Testis (tissue), 3 donors: Measurements from ENCODE around the gene TMEM253. TPM values are rescaled to one million over a fixed set of nuclear protein-coding genes. Genes with fewer than 3 reads are reported as not detected.
A peak's percentile ranks its signal among the peaks of the same experiment; 100 is the strongest.

ENCODE experiments used
- DNase-seq: peaks from one replicate; pipeline ENCODE4 v3.0.0-alpha.2; 2019
- H3K27ac ChIP-seq, 2 donors: fragments of 200-600 bp; sonication (generic); one replicate each; pipeline ENCODE4 v1.5.1; 2019
- H3K27me3 ChIP-seq: fragments of 200-600 bp; sonication (generic); one replicate; pipeline ENCODE4 v1.5.1; 2019
- H3K36me3 ChIP-seq: fragments of 200-600 bp; sonication (generic); one replicate; pipeline ENCODE4 v1.5.1; 2017; ENCODE audit warnings: low read depth; ENCODE audit errors: missing control alignments
- H3K4me1 ChIP-seq: fragments of 200-600 bp; sonication (generic); one replicate; pipeline ENCODE4 v1.5.1; 2019
- H3K4me3 ChIP-seq, 2 donors: fragments of 200-600 bp; sonication (generic); one replicate each; pipeline ENCODE4 v1.5.1; 2017 to 2019
- H3K9me3 ChIP-seq: fragments of 200-600 bp; sonication (generic); one replicate; pipeline ENCODE4 v1.5.1; 2017
- POLR2A ChIP-seq: fragments of 450-650 bp; IDR thresholded peaks from one replicate; pipeline ENCODE4 v1.6.1; 2017; ENCODE audit warnings: antibody characterized with exemption, mild to moderate bottlenecking, moderate library complexity
- WGBS, 2 donors: methylation state at CpG; one replicate each; pipeline ENCODE4 v1.1.5; 2018; 5-methylcytosine and 5-hydroxymethylcytosine counted together
- intact Hi-C: fragments of 100-400 bp; cut with DNase I; formaldehyde crosslinking; loops from one replicate; pipeline ENCODE4 v1.15.1; 2023; ENCODE audit warnings: low total_unique reads
- polyA plus RNA-seq: library from polyadenylated mRNA; stranded (reverse); fragments of 350-450 nt; fragmentation: Illumina TruSeq; extraction: RNeasy Lipid Tissue Mini Kit (QIAGEN cat#74804); gene quantifications from one replicate; pipeline ENCODE4 v1.2.3, GENCODE V29; 2014; ENCODE audit warnings: low read depth, low replicate concordance; ENCODE audit not compliant: insufficient read depth
- total RNA-seq, 2 donors: library from RNA; depleted of rRNA; stranded (reverse); fragments of >200 nt; gene quantifications; one replicate each; pipeline ENCODE4 v1.2.3, GENCODE V29; 2016
- TF ChIP-seq, protein P1 (sequence below), 3 experiments: fragments of 450-650 bp in 2 of 3; fragments of 200-600 bp in 1 of 3; sonication (generic) in 1 of 3; IDR thresholded peaks; one replicate each; pipeline ENCODE4 v1.5.1; 2016 to 2019; ENCODE audit warnings: antibody characterized with exemption in 3 of 3, mild to moderate bottlenecking in 2 of 3, moderate library complexity in 1 of 3

The TMEM253 gene
- total and polyA plus RNA-seq, 3 donors from 2014 or later, result 0.50 to 0.65 TPM; not detected in 1

GRCh38 chr14:21098076-21098891 lies 2.6 kb upstream of the TMEM253 start, which contains the start of gene ZNF219:
Gene ZNF219, minus strand, starts transcription at chr14:21098655. Its CDS starts 5,064 bp downstream, at chr14:21093591.
- DNase-seq, result peak; percentile 75
- Histone ChIP-seq H3K9me3 (no peaks in the 10 kb centered on the region), H3K27ac (peak within 1 kb of the TSS; percentile 89 to 94), H3K4me1 (peaks cover 33% of the 10 kb centered on the region), H3K27me3 (no peaks in the 10 kb centered on the region), H3K36me3 (no peaks in the 10 kb centered on the region), H3K4me3 (peak within 1 kb of the TSS; percentile 70 to 71)
- intact Hi-C loops, result loop anchor here (10.0 kb wide), 1 partner anchor 83 kb away; no protein-coding TSS in a partner anchor
- TF ChIP-seq, protein P1, sequence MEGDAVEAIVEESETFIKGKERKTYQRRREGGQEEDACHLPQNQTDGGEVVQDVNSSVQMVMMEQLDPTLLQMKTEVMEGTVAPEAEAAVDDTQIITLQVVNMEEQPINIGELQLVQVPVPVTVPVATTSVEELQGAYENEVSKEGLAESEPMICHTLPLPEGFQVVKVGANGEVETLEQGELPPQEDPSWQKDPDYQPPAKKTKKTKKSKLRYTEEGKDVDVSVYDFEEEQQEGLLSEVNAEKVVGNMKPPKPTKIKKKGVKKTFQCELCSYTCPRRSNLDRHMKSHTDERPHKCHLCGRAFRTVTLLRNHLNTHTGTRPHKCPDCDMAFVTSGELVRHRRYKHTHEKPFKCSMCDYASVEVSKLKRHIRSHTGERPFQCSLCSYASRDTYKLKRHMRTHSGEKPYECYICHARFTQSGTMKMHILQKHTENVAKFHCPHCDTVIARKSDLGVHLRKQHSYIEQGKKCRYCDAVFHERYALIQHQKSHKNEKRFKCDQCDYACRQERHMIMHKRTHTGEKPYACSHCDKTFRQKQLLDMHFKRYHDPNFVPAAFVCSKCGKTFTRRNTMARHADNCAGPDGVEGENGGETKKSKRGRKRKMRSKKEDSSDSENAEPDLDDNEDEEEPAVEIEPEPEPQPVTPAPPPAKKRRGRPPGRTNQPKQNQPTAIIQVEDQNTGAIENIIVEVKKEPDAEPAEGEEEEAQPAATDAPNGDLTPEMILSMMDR (IDR thresholded peaks at IDR 0.05), result no peak
- no peak for TF ChIP-seq POLR2A
- WGBS, 2 donors, result 0% methylated on average over 4 to 30 of the region's 90 CpGs

DNA sequence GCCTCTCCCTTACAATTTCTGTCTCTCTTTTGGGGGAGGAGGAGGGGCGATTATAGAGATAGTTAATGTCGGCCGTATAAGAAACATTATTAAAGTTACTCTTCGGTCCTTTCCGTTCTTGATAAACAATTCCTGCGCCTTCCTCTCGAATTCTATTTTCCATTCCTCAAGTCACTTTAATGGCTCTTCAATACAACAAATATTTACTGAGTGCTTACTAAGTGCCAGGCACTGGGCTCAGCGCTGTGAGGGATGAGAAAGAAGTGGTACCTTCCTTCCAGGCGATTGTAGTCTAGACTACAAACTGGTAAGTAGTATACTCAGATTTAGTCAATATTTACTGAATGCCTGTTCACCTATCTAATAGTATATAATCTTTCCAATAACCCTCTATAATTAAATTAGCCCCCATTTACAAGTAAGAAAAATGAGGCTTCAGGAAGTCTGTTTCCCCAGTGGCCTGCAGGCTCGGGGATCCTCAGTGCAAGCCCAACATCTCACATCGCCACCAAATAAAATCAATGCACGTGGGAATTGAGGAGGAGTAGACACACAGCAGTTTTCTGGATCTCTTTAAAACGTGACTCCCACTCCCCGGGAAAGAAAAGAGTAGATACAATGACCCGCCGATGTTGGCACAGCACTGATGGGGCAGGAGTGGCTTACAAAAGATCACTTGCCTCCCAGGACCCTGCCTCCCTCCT lies 1.8 kb upstream of the TMEM253 start:
- Histone ChIP-seq H3K36me3 (no peaks in the 10 kb centered on the region), H3K27me3 (no peaks in the 10 kb centered on the region), H3K9me3 (no peaks in the 10 kb centered on the region), H3K4me3 (peak overlapping the region; percentile 70 to 71), H3K27ac (peak overlapping the region; percentile 89 to 94), H3K4me1 (peaks cover 31% of the 10 kb centered on the region)
- peak; percentile 48 for DNase-seq
- WGBS, 2 donors, result 5 to 8% methylated on average over 16 of the region's 16 CpGs
- TF ChIP-seq, protein P1 (IDR thresholded peaks at IDR 0.05), result no peak
- no peak for TF ChIP-seq POLR2A
- intact Hi-C loops, result loop anchor here (10.0 kb wide), 1 partner anchor 84 kb away; no protein-coding TSS in a partner anchor

- DNase-seq, result no peak
- Histone ChIP-seq H3K27ac (peak overlapping the region; percentile 89 to 94), H3K36me3 (no peaks in the 10 kb centered on the region), H3K9me3 (no peaks in the 10 kb centered on the region), H3K4me1 (peaks cover 31% of the 10 kb centered on the region), H3K27me3 (no peaks in the 10 kb centered on the region), H3K4me3 (no peak overlapping the region)
- intact Hi-C loops, result loop anchor here (10.0 kb wide), 1 partner anchor 85 kb away; no protein-coding TSS in a partner anchor
- WGBS, 2 donors, result 50% methylated on average over 5 of the region's 5 CpGs
- TF ChIP-seq, protein P1 (IDR thresholded peaks at IDR 0.05), result no peak
- TF ChIP-seq POLR2A, result no peak
Observed at GRCh38 chr14:21099596-21099985, 1.3 kb upstream of the TMEM253 start.

- 87 to 90% methylated on average over 7 to 8 of the region's 8 CpGs for WGBS, 2 donors
Observed at GRCh38 chr14:21101802-21102413, 1.0 kb downstream of the TMEM253 start.

More at GRCh38 chr14:21101802-21102413, 1.0 kb downstream of the TMEM253 start:
- Histone ChIP-seq H3K9me3 (no peaks in the 10 kb centered on the region), H3K27ac (no peak overlapping the region), H3K4me3 (no peak overlapping the region), H3K27me3 (no peaks in the 10 kb centered on the region), H3K36me3 (no peaks in the 10 kb centered on the region), H3K4me1 (peaks cover 41% of the 10 kb centered on the region)
- no peak for DNase-seq
- TF ChIP-seq, protein P1 (IDR thresholded peaks at IDR 0.05), result no peak
- TF ChIP-seq POLR2A, result no peak
- intact Hi-C loops, result no loop called here
